DMS79 treated with DMSO at 0.1 percent for 48 hours (cell line): Measurements from ENCODE around the gene ABCA6.
"Not testable (repeated sequence)": the region's sequence is repeated elsewhere in the genome, so short reads cannot be mapped to it uniquely, and the experiment has no call there.

Source experiments
- DNase-seq: peaks from one replicate; lab custom pipeline; 2025; lab: John Stamatoyannopoulos, UW

Gene ABCA6

GRCh38 chr17:69134112-69134511, 7.6 kb downstream of the ABCA6 start:
- no peak for DNase-seq

- DNase-seq: no peak
Measured at GRCh38 chr17:69130627-69131296, 10.9 kb downstream of the ABCA6 start.

GRCh38 chr17:69123626-69124025, 18.1 kb downstream of the ABCA6 start:
- DNase-seq: no peak

- no peak for DNase-seq
Measured at GRCh38 chr17:69122065-69122464, 19.6 kb downstream of the ABCA6 start.

GRCh38 chr17:69117855-69118784, 23.6 kb downstream of the ABCA6 start:
- no peak for DNase-seq

- DNase-seq: no peak
Measured at GRCh38 chr17:69111794-69112193, 29.9 kb downstream of the ABCA6 start.

GRCh38 chr17:69105907-69106730, 35.6 kb downstream of the ABCA6 start:
- DNase-seq: no peak

GRCh38 chr17:69103557-69104233, 38.0 kb downstream of the ABCA6 start:
- no peak for DNase-seq

GRCh38 chr17:69098625-69099024, 43.1 kb downstream of the ABCA6 start:
- no peak for DNase-seq

- DNase-seq: no peak
Measured at GRCh38 chr17:69096541-69096940, 45.2 kb downstream of the ABCA6 start.

GRCh38 chr17:69093995-69094394, 47.7 kb downstream of the ABCA6 start:
- DNase-seq: no peak

GRCh38 chr17:69093279-69093789, 48.4 kb downstream of the ABCA6 start:
- DNase-seq: no peak

- no peak for DNase-seq
Measured at GRCh38 chr17:69090365-69090764, 51.3 kb downstream of the ABCA6 start.

- no peak for DNase-seq
Measured at GRCh38 chr17:69088643-69089200, 53.0 kb downstream of the ABCA6 start.

GRCh38 chr17:69086641-69087040, 55.1 kb downstream of the ABCA6 start:
- no peak for DNase-seq

GRCh38 chr17:69084911-69085310, 56.8 kb downstream of the ABCA6 start:
- DNase-seq: no peak

GRCh38 chr17:69082696-69083095, 59.0 kb downstream of the ABCA6 start:
- DNase-seq: no peak

GRCh38 chr17:69078864-69079263, 62.8 kb downstream of the ABCA6 start:
- no peak for DNase-seq

- DNase-seq: no peak
Measured at GRCh38 chr17:69075823-69076222, 65.9 kb downstream of the ABCA6 start.

GRCh38 chr17:69073392-69073791, 68.3 kb downstream of the ABCA6 start:
- not testable (repeated sequence) for DNase-seq

- not testable (repeated sequence) for DNase-seq
Measured at GRCh38 chr17:69072803-69073256, 68.9 kb downstream of the ABCA6 start.
